H9 (cell line): ENCODE results near the gene CAPN9. TPM values are rescaled to one million over a fixed set of nuclear protein-coding genes. Genes with fewer than 3 reads are reported as not detected.
A peak's percentile ranks its signal among the peaks of the same experiment; 100 is the strongest.

ENCODE experiments used
- DNase-seq: peaks from one replicate; pipeline ENCODE4 v3.0.0-alpha.2; 2017
- H2AFZ ChIP-seq: one replicate; pipeline ENCODE4 v1.6.1; 2013; ENCODE audit warnings: mild to moderate bottlenecking, low read length, control low read depth, moderate library complexity
- H2AK5ac ChIP-seq: 2 replicates; pipeline ENCODE4 v1.6.1; 2013; ENCODE audit warnings: low read length, control low read depth, mixed read lengths; ENCODE audit not compliant: insufficient read length
- H2BK120ac ChIP-seq: one replicate; pipeline ENCODE4 v1.6.1; 2013; ENCODE audit warnings: low read depth, mild to moderate bottlenecking, low read length, control low read depth, inconsistent platforms; ENCODE audit not compliant: poor library complexity, severe bottlenecking
- H2BK12ac ChIP-seq: 2 replicates; pipeline ENCODE4 v1.6.1; 2013; ENCODE audit warnings: low read length, control low read depth, mixed read lengths, low read depth; ENCODE audit not compliant: insufficient read length
- H2BK15ac ChIP-seq: 2 replicates; pipeline ENCODE4 v1.6.1; 2013; ENCODE audit warnings: low read depth, low read length, control low read depth
- H2BK20ac ChIP-seq: one replicate; pipeline ENCODE4 v1.6.1; 2013; ENCODE audit warnings: low read depth, mild to moderate bottlenecking, low read length, control low read depth, inconsistent platforms; ENCODE audit not compliant: poor library complexity, severe bottlenecking
- H2BK5ac ChIP-seq: 2 replicates; pipeline ENCODE4 v1.6.1; 2013; ENCODE audit warnings: low read length, control low read depth, mixed read lengths; ENCODE audit not compliant: insufficient read length
- H3K14ac ChIP-seq: 2 replicates; pipeline ENCODE4 v1.6.1; 2013; ENCODE audit warnings: low read length, control low read depth; ENCODE audit not compliant: insufficient read depth
- H3K18ac ChIP-seq: 2 replicates; pipeline ENCODE4 v1.6.1; 2013; ENCODE audit warnings: low read depth, mild to moderate bottlenecking, mixed read lengths, low read length, control low read depth; ENCODE audit not compliant: insufficient read length
- H3K23ac ChIP-seq: 2 replicates; pipeline ENCODE4 v1.6.1; 2013; ENCODE audit warnings: low read length, control low read depth, mixed read lengths, low read depth; ENCODE audit not compliant: insufficient read length
- H3K23me2 ChIP-seq: 2 replicates; pipeline ENCODE4 v1.6.1; 2013; ENCODE audit warnings: low read depth, mild to moderate bottlenecking, mixed read lengths, low read length, control low read depth; ENCODE audit not compliant: insufficient read length, poor library complexity, severe bottlenecking
- H3K27ac ChIP-seq: 2 replicates; pipeline ENCODE4 v1.5.1; 2013; ENCODE audit warnings: low read length, control low read depth, mixed read lengths, low read depth; ENCODE audit not compliant: insufficient read length
- H3K27me3 ChIP-seq: 2 replicates; pipeline ENCODE4 v1.6.1; 2013; ENCODE audit warnings: low read length, control low read depth, inconsistent platforms; ENCODE audit not compliant: insufficient read depth
- H3K4ac ChIP-seq: 2 replicates; pipeline ENCODE4 v1.6.1; 2013; ENCODE audit warnings: low read depth, mild to moderate bottlenecking, control low read depth, inconsistent platforms, low read length, moderate library complexity
- H3K4me1 ChIP-seq: 2 replicates; pipeline ENCODE4 v1.6.1; 2013; ENCODE audit warnings: low read length, control low read depth, inconsistent platforms; ENCODE audit not compliant: insufficient read depth
- H3K4me2 ChIP-seq: 2 replicates; pipeline ENCODE4 v1.6.1; 2013; ENCODE audit warnings: low read length, control low read depth, mixed read lengths; ENCODE audit not compliant: insufficient read length, insufficient read depth
- H3K56ac ChIP-seq: 2 replicates; pipeline ENCODE4 v1.6.1; 2013; ENCODE audit warnings: low read depth, mild to moderate bottlenecking, mixed read lengths, low read length, control low read depth; ENCODE audit not compliant: insufficient read length
- H3K79me1 ChIP-seq: 2 replicates; pipeline ENCODE4 v1.6.1; 2013; ENCODE audit warnings: low read depth, mild to moderate bottlenecking, moderate library complexity, low read length, control low read depth, inconsistent platforms; ENCODE audit not compliant: insufficient read depth, poor library complexity, severe bottlenecking
- H3K79me2 ChIP-seq: 2 replicates; pipeline ENCODE4 v1.6.1; 2013; ENCODE audit warnings: low read length, control low read depth, inconsistent platforms; ENCODE audit not compliant: insufficient read depth
- H3K9ac ChIP-seq: 2 replicates; pipeline ENCODE4 v1.6.1; 2013; ENCODE audit warnings: low read length, control low read depth, mixed read lengths; ENCODE audit not compliant: insufficient read length; ENCODE audit errors: extremely low read depth
- H3K9me3 ChIP-seq: one replicate; pipeline ENCODE4 v1.6.1; 2013; ENCODE audit warnings: low read depth, low read length, inconsistent platforms; ENCODE audit not compliant: control insufficient read depth
- H3T11ph ChIP-seq: one replicate; pipeline ENCODE4 v1.6.1; 2013; ENCODE audit warnings: mild to moderate bottlenecking, low read length, control low read depth, inconsistent platforms
- H4K20me1 ChIP-seq: one replicate; pipeline ENCODE4 v1.6.1; 2013; ENCODE audit not compliant: control insufficient read depth, insufficient read length, insufficient read depth
- H4K5ac ChIP-seq: 2 replicates; pipeline ENCODE4 v1.6.1; 2013; ENCODE audit warnings: low read depth, mild to moderate bottlenecking, mixed read lengths, low read length, control low read depth; ENCODE audit not compliant: insufficient read length
- H4K8ac ChIP-seq: replicated peaks from 2 replicates; pipeline ENCODE4 v1.6.1; 2013; ENCODE audit warnings: low read length, control low read depth, mixed read lengths, low read depth; ENCODE audit not compliant: insufficient read length
- H4K91ac ChIP-seq: 2 replicates; pipeline ENCODE4 v1.6.1; 2013; ENCODE audit warnings: low read depth, mild to moderate bottlenecking, moderate library complexity, mixed read lengths, low read length, control low read depth; ENCODE audit not compliant: insufficient read length
- H3K27ac Mint-ChIP-seq, 3 experiments: 2 replicates in 2 of 3; 3 replicates in 1 of 3; pipeline ENCODE4 v1.8.0; 2020 to 2021; ENCODE audit warnings: mixed read lengths in 3 of 3, mild to moderate bottlenecking in 1 of 3, moderate library complexity in 1 of 3
- H3K27me3 Mint-ChIP-seq: 2 replicates; pipeline ENCODE4 v1.8.0; 2021; ENCODE audit warnings: low read depth, mild to moderate bottlenecking, moderate library complexity, mixed read lengths
- H3K36me3 Mint-ChIP-seq, 3 experiments: 2 replicates in 2 of 3; 3 replicates in 1 of 3; pipeline ENCODE4 v1.8.0; 2020 to 2021; ENCODE audit warnings: low read depth in 3 of 3, mixed read lengths in 3 of 3; ENCODE audit not compliant: insufficient read depth in 1 of 3
- H3K4me1 Mint-ChIP-seq, 2 experiments: 2 replicates each; pipeline ENCODE4 v1.8.0; 2020; ENCODE audit warnings: mixed read lengths in 2 of 2
- H3K4me3 Mint-ChIP-seq, 2 experiments: 2 replicates in 1 of 2; 3 replicates in 1 of 2; pipeline ENCODE4 v1.8.0; 2020 to 2021; ENCODE audit warnings: mild to moderate bottlenecking in 2 of 2, mixed read lengths in 2 of 2, moderate library complexity in 1 of 2
- H3K9me3 Mint-ChIP-seq, 2 experiments: 2 replicates in 1 of 2; 3 replicates in 1 of 2; pipeline ENCODE4 v1.8.0; 2020; ENCODE audit warnings: mild to moderate bottlenecking in 2 of 2, mixed read lengths in 2 of 2, moderate library complexity in 1 of 2
- CTCF ChIP-seq: fragments of 200-600 bp; sonication (generic); conservative IDR thresholded peaks from 3 replicates; pipeline ENCODE4 v1.8.0; 2021; ENCODE audit warnings: antibody characterized with exemption, mild to moderate bottlenecking
- WGBS: extraction: QIAGEN DNeasy Blood & Tissue Kit; methylation state at CpG from one replicate; pipeline ENCODE4 v1.1.7; 2013; ENCODE audit warnings: missing lambda C conversion rate, low lambda C conversion rate, mixed read lengths; ENCODE audit not compliant: insufficient read length; ENCODE audit errors: extremely low coverage; 5-methylcytosine and 5-hydroxymethylcytosine counted together
- total RNA-seq: library from RNA; stranded (reverse); gene quantifications from 2 replicates; pipeline ENCODE4 v1.2.1, GENCODE V29; 2021

The CAPN9 gene
- total RNA-seq, 1 experiment from 2014 or later: 0.22 TPM

DNA sequence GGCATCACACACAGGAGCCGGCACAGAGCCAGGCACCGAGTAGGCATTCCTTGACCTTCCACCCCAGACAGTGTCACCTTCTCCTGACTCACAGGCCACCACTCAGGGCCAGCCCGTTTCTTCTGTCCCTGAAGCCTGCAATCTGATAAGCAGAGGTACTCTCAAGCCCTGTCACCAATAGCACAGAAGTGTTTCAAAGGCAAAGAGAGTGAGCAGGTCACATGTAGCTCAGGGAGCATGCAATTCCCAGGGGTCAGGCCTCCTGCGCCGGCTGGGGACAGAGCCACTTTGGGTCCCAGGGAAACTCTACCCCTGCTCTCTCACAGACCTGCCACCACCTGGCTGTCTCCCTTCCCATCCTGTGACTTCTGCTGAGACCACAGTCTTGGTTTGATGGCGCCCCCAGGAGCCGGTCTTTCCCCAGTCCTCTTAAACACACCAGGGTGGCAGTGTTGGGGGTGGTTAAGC, 13.2 kb downstream of the CAPN9 start:
- WGBS: no CpG with 5 or more reads among the region's 7 CpGs
- H3K4me3 Mint-ChIP-seq: no peak overlapping the region

More for the DNA sequence above, 13.2 kb downstream of the CAPN9 start:
- no peak overlapping the region for H3K9ac ChIP-seq
- no peak overlapping the region for H2BK15ac ChIP-seq
- no peak overlapping the region for H4K8ac ChIP-seq
- no peak overlapping the region for H2BK5ac ChIP-seq
- no peak overlapping the region for H2BK120ac ChIP-seq
- no peaks in the 10 kb centered on the region for H3K27me3 ChIP-seq
- TF ChIP-seq CTCF: peak; percentile 26; the same call in 1 of the 3 replicates
- Mint-ChIP-seq H3K27me3 (peaks cover 50% of the 10 kb centered on the region), H3K36me3 (no peaks in the 10 kb centered on the region), H3K4me1 (peaks cover 0 to 5% of the 10 kb centered on the region in 2 experiments; a peak in 2 of 4 replicates), H3K27ac (no peak overlapping the region), H3K9me3 (no peaks in the 10 kb centered on the region)
- peak; percentile 62 for DNase-seq
- no peak overlapping the region for H3K27ac ChIP-seq
- H3K56ac ChIP-seq: no peak overlapping the region
- no peak overlapping the region for H4K5ac ChIP-seq
- no peak overlapping the region for H3K4me2 ChIP-seq
- H2BK12ac ChIP-seq: no peak overlapping the region
- no peak overlapping the region for H3K23ac ChIP-seq
- H3T11ph ChIP-seq: no peak overlapping the region
- no peak overlapping the region for H2BK20ac ChIP-seq
- no peak overlapping the region for H2AK5ac ChIP-seq
- H3K9me3 ChIP-seq: no peaks in the 10 kb centered on the region
- H3K14ac ChIP-seq: no peak overlapping the region; the same call in 1 of the 2 replicates
- H3K79me2 ChIP-seq: no peaks in the 10 kb centered on the region
- no peak overlapping the region for H2AFZ ChIP-seq
- no peaks in the 10 kb centered on the region for H4K20me1 ChIP-seq
- H4K91ac ChIP-seq: no peak overlapping the region
- no peak overlapping the region for H3K4ac ChIP-seq
- H3K23me2 ChIP-seq: no peaks in the 10 kb centered on the region
- no peak overlapping the region for H3K18ac ChIP-seq
- H3K4me1 ChIP-seq: no peaks in the 10 kb centered on the region
- H3K79me1 ChIP-seq: no peaks in the 10 kb centered on the region
